HepG2 (cell line): ENCODE measurements around the gene COBLL1. TPM values are rescaled to one million over a fixed set of nuclear protein-coding genes. Genes with fewer than 3 reads are reported as not detected.

ENCODE experiments used
- CREB1 ChIP-seq, 2 experiments: fragments of 450-650 bp in 1 of 2; IDR thresholded peaks; 2 replicates each; pipeline ENCODE4 v1.6.1; 2016 to 2017; ENCODE audit warnings: control low read depth in 1 of 2, mild to moderate bottlenecking in 1 of 2, missing compliant biosample characterization in 1 of 2, missing genetic modification characterization in 1 of 2
- GTF3A ChIP-seq: sonication (generic); formaldehyde crosslinking; conservative IDR thresholded peaks from 2 replicates; pipeline ENCODE4 v1.4.0; 2020; ENCODE audit warnings: mild to moderate bottlenecking, missing genetic modification reagents
- HHEX ChIP-seq: IDR thresholded peaks from 2 replicates; pipeline ENCODE4 v1.6.1; 2016; ENCODE audit warnings: control low read depth
- RARG ChIP-seq: sonication (generic); formaldehyde crosslinking; IDR thresholded peaks from 2 replicates; pipeline ENCODE4 v1.4.0; 2020; ENCODE audit warnings: low read depth, mild to moderate bottlenecking, missing genetic modification reagents
- SIX1 ChIP-seq: sonication (generic); formaldehyde crosslinking; IDR thresholded peaks from 2 replicates; pipeline ENCODE4 v1.4.0; 2020; ENCODE audit warnings: missing genetic modification reagents, borderline replicate concordance
- TBL1XR1 ChIP-seq: fragments of 150-350 bp; IDR thresholded peaks from 2 replicates; pipeline ENCODE4 v1.6.1; 2014; ENCODE audit warnings: borderline replicate concordance, low read length; ENCODE audit not compliant: partially characterized antibody
- ZBTB21 ChIP-seq: sonication (generic); formaldehyde crosslinking; IDR thresholded peaks from 2 replicates; pipeline ENCODE4 v1.4.0; 2020; ENCODE audit warnings: missing genetic modification reagents
- ZFX ChIP-seq: sonication (generic); formaldehyde crosslinking; IDR thresholded peaks from 2 replicates; pipeline ENCODE4 v1.4.0; 2020; ENCODE audit warnings: mild to moderate bottlenecking, low read depth, missing genetic modification reagents, moderate library complexity
- ZNF12 ChIP-seq: sonication (generic); formaldehyde crosslinking; IDR thresholded peaks from 2 replicates; pipeline ENCODE4 v1.5.0; 2020; ENCODE audit warnings: missing genetic modification reagents
- polyA plus RNA-seq, 8 experiments: library from polyadenylated mRNA; depleted of rRNA in 3 of 8; stranded (reverse) in 7 of 8; unstranded in 1 of 8; fragments of >200 nt; fragmentation: Illumina TruSeq in 4 of 8; extraction: Trizol in 4 of 8; gene quantifications; 2 replicates each; pipeline versions ENCODE4 v1.2.1 to v1.2.3, GENCODE V29; 2011 to 2016; ENCODE audit warnings: low read depth in 4 of 8, missing spikeins in 1 of 8, mixed read lengths in 1 of 8; ENCODE audit not compliant: insufficient read depth in 1 of 8
- total RNA-seq, 5 experiments: library from RNA; depleted of rRNA; stranded (reverse); fragments of >200 nt; fragmentation: Illumina TruSeq; extraction: Trizol; gene quantifications; 2 replicates each; pipeline ENCODE4 v1.2.3, GENCODE V29; 2016; ENCODE audit warnings: low read depth in 1 of 5
- TF ChIP-seq, protein P1 (sequence below): sonication (generic); formaldehyde crosslinking; IDR thresholded peaks from 2 replicates; pipeline ENCODE4 v1.8.0; 2022; ENCODE audit warnings: missing genetic modification reagents, mild to moderate bottlenecking, moderate library complexity, borderline replicate concordance
- TF ChIP-seq, protein P2 (sequence below): sonication (generic); formaldehyde crosslinking; IDR thresholded peaks from 2 replicates; pipeline ENCODE4 v1.4.0; 2020; ENCODE audit warnings: missing genetic modification reagents, mild to moderate bottlenecking, borderline replicate concordance
- TF ChIP-seq, protein P3 (sequence below): sonication (generic); formaldehyde crosslinking; IDR thresholded peaks from 2 replicates; pipeline ENCODE4 v1.5.1; 2020; ENCODE audit warnings: mild to moderate bottlenecking, missing genetic modification reagents, moderate library complexity
- TF ChIP-seq, protein P4 (sequence below): sonication (generic); formaldehyde crosslinking; IDR thresholded peaks from 2 replicates; pipeline ENCODE4 v1.4.0; 2020; ENCODE audit warnings: mild to moderate bottlenecking, missing genetic modification reagents

Gene COBLL1
- total and polyA plus RNA-seq, 2 of the 13 experiments (the other 11 are each of a cell fraction or from before 2014, with no cell fraction given): 32.6 to 86.8 TPM

DNA sequence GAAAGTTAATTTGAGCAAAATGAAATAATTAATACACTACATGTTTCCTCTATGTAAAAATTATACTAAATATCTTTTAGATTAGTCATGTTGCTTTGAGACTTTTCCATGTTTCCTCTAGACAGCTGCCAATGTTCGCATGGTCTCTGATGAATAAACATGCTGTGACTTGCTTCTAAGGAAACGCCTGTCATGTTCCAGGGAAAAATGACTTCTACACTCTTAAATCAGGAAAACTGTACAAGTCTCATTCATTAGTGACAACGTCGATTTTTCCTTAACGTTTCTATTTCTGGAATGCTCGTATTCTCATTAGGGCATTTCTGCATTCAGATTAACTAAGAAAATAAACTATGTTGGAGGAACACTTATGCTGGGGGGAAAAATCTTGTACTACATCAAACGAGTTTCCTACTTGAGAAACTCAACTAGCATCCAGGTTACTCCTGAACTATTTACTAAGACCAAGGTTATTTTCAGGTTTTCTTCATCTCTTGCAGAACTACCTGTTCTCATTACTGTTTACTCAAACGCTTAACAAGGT lies 1.6 kb downstream of the COBLL1 start (continued):
- TF ChIP-seq, protein P1, sequence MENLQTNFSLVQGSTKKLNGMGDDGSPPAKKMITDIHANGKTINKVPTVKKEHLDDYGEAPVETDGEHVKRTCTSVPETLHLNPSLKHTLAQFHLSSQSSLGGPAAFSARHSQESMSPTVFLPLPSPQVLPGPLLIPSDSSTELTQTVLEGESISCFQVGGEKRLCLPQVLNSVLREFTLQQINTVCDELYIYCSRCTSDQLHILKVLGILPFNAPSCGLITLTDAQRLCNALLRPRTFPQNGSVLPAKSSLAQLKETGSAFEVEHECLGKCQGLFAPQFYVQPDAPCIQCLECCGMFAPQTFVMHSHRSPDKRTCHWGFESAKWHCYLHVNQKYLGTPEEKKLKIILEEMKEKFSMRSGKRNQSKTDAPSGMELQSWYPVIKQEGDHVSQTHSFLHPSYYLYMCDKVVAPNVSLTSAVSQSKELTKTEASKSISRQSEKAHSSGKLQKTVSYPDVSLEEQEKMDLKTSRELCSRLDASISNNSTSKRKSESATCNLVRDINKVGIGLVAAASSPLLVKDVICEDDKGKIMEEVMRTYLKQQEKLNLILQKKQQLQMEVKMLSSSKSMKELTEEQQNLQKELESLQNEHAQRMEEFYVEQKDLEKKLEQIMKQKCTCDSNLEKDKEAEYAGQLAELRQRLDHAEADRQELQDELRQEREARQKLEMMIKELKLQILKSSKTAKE (CRISPR knock-in tag): no peak
- TF ChIP-seq, protein P2, sequence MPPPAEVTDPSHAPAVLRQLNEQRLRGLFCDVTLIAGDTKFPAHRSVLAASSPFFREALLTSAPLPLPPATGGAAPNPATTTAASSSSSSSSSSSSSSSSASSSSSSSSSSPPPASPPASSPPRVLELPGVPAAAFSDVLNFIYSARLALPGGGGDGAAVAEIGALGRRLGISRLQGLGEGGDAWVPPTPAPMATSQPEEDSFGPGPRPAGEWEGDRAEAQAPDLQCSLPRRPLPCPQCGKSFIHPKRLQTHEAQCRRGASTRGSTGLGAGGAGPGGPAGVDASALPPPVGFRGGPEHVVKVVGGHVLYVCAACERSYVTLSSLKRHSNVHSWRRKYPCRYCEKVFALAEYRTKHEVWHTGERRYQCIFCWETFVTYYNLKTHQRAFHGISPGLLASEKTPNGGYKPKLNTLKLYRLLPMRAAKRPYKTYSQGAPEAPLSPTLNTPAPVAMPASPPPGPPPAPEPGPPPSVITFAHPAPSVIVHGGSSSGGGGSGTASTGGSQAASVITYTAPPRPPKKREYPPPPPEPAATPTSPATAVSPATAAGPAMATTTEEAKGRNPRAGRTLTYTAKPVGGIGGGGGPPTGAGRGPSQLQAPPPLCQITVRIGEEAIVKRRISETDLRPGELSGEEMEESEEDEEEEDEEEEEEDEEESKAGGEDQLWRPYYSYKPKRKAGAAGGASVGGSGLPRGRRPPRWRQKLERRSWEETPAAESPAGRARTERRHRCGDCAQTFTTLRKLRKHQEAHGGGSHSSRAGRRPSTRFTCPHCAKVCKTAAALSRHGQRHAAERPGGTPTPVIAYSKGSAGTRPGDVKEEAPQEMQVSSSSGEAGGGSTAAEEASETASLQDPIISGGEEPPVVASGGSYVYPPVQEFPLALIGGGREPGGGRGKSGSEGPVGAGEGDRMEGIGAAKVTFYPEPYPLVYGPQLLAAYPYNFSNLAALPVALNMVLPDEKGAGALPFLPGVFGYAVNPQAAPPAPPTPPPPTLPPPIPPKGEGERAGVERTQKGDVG: no peak
- TF ChIP-seq ZNF12 (CRISPR knock-in tag) (peak; percentile 14; the same call in 1 of the 2 replicates), SIX1 (CRISPR knock-in tag) (0 out of 2 replicates have a peak, but pooled peaks have one; percentile 4), RARG (CRISPR knock-in tag) (peak; percentile 19; the same call in 1 of the 2 replicates), GTF3A (peak; percentile 30; the same call in 1 of the 2 replicates), ZFX (CRISPR knock-in tag) (no peak), HHEX (CRISPR knock-in tag) (no peak), TBL1XR1 (no peak), ZBTB21 (CRISPR knock-in tag) (no peak), CREB1 (IDR thresholded peaks at IDR 0.05) (no peak), CREB1 (CRISPR knock-in tag; IDR thresholded peaks at IDR 0.05) (peak; percentile 69)
- TF ChIP-seq, protein P3, sequence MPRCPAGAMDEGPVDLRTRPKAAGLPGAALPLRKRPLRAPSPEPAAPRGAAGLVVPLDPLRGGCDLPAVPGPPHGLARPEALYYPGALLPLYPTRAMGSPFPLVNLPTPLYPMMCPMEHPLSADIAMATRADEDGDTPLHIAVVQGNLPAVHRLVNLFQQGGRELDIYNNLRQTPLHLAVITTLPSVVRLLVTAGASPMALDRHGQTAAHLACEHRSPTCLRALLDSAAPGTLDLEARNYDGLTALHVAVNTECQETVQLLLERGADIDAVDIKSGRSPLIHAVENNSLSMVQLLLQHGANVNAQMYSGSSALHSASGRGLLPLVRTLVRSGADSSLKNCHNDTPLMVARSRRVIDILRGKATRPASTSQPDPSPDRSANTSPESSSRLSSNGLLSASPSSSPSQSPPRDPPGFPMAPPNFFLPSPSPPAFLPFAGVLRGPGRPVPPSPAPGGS (CRISPR knock-in tag): no peak
- TF ChIP-seq, protein P4, sequence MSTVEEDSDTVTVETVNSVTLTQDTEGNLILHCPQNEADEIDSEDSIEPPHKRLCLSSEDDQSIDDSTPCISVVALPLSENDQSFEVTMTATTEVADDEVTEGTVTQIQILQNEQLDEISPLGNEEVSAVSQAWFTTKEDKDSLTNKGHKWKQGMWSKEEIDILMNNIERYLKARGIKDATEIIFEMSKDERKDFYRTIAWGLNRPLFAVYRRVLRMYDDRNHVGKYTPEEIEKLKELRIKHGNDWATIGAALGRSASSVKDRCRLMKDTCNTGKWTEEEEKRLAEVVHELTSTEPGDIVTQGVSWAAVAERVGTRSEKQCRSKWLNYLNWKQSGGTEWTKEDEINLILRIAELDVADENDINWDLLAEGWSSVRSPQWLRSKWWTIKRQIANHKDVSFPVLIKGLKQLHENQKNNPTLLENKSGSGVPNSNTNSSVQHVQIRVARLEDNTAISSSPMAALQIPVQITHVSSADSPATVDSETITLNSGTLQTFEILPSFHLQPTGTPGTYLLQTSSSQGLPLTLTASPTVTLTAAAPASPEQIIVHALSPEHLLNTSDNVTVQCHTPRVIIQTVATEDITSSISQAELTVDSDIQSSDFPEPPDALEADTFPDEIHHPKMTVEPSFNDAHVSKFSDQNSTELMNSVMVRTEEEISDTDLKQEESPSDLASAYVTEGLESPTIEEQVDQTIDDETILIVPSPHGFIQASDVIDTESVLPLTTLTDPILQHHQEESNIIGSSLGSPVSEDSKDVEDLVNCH: 0 out of 2 replicates have a peak, but pooled peaks have one; percentile 33
- TF ChIP-seq, all 625 proteins: peak for 13
